GM23248 (cell line): ENCODE results near the gene SH2D4B. TPM values are rescaled to one million over a fixed set of nuclear protein-coding genes. Genes with fewer than 3 reads are reported as not detected.

Source experiments
- DNase-seq: peaks from one replicate; pipeline ENCODE4 v3.0.0-alpha.2; 2015
- H2AFZ ChIP-seq: fragments of 200-600 bp; sonication (generic); 2 replicates; pipeline ENCODE4 v1.6.1; 2016; ENCODE audit warnings: antibody characterized with exemption
- H3F3A ChIP-seq: fragments of 200-600 bp; sonication (generic); 2 replicates; pipeline ENCODE4 v1.6.1; 2016; ENCODE audit warnings: mild to moderate bottlenecking, antibody characterized with exemption, mixed run types; ENCODE audit not compliant: insufficient read depth
- H3K27ac ChIP-seq: fragments of 200-600 bp; sonication (generic); 2 replicates; pipeline ENCODE4 v1.5.1; 2016; ENCODE audit warnings: mild to moderate bottlenecking
- H3K27me3 ChIP-seq: fragments of 200-600 bp; sonication (generic); replicated peaks from 2 replicates; pipeline ENCODE4 v1.6.1; 2016; ENCODE audit warnings: mild to moderate bottlenecking; ENCODE audit not compliant: insufficient read depth
- H3K36me3 ChIP-seq: fragments of 200-600 bp; sonication (generic); 2 replicates; pipeline ENCODE4 v1.6.1; 2016; ENCODE audit warnings: low read depth, mild to moderate bottlenecking
- H3K4me1 ChIP-seq: fragments of 200-600 bp; sonication (generic); 2 replicates; pipeline ENCODE4 v1.6.1; 2016; ENCODE audit warnings: mild to moderate bottlenecking; ENCODE audit not compliant: insufficient read depth
- H3K4me2 ChIP-seq: fragments of 200-600 bp; sonication (generic); one replicate; pipeline ENCODE4 v1.6.1; 2016; ENCODE audit warnings: mild to moderate bottlenecking; ENCODE audit not compliant: unreplicated experiment
- H3K4me3 ChIP-seq: fragments of 200-600 bp; sonication (generic); 2 replicates; pipeline ENCODE4 v1.5.1; 2016; ENCODE audit warnings: mild to moderate bottlenecking
- H3K79me2 ChIP-seq: fragments of 200-600 bp; sonication (generic); 2 replicates; pipeline ENCODE4 v1.6.1; 2016; ENCODE audit warnings: mild to moderate bottlenecking; ENCODE audit not compliant: insufficient read depth
- H3K9ac ChIP-seq: fragments of 200-600 bp; sonication (generic); 2 replicates; pipeline ENCODE4 v1.6.1; 2016; ENCODE audit warnings: mild to moderate bottlenecking
- H3K9me2 ChIP-seq: fragments of 200-600 bp; sonication (generic); 2 replicates; pipeline ENCODE4 v1.6.1; 2016; ENCODE audit warnings: mixed run types, mild to moderate bottlenecking, moderate library complexity; ENCODE audit not compliant: insufficient read depth
- H3K9me3 ChIP-seq: fragments of 200-600 bp; sonication (generic); one replicate; pipeline ENCODE4 v1.6.1; 2017; ENCODE audit warnings: low read depth
- H4K20me1 ChIP-seq: fragments of 200-600 bp; sonication (generic); 2 replicates; pipeline ENCODE4 v1.6.0; 2016; ENCODE audit not compliant: insufficient read depth
- EZH2 ChIP-seq: fragments of 200-600 bp; sonication (generic); IDR thresholded peaks from 2 replicates; pipeline ENCODE4 v1.6.1; 2018; ENCODE audit warnings: antibody characterized with exemption, mild to moderate bottlenecking; ENCODE audit not compliant: insufficient read depth, poor library complexity, severe bottlenecking
- EZH2phosphoT487 ChIP-seq: fragments of 200-600 bp; sonication (generic); IDR thresholded peaks from 2 replicates; pipeline ENCODE4 v1.6.1; 2018; ENCODE audit warnings: antibody characterized with exemption, moderate library complexity, mild to moderate bottlenecking, low read depth; ENCODE audit not compliant: insufficient read depth
- WGBS, 2 experiments: methylation state at CpG; one replicate each; pipeline ENCODE4 v1.1.6; 2015 to 2017; ENCODE audit warnings: low lambda C conversion rate in 2 of 2, low coverage in 1 of 2; ENCODE audit errors: missing lambda C conversion rate in 2 of 2; 5-methylcytosine and 5-hydroxymethylcytosine counted together
- in situ Hi-C: fragments of 300-500 bp; cut with MboI; formaldehyde crosslinking; loops from 2 replicates; pipeline ENCODE4 v1.15.0; 2020
- polyA plus RNA-seq: library from polyadenylated mRNA; unstranded; fragments of >200 nt; fragmentation: Nextera tagmentation; extraction: Ambion mirVana; gene quantifications from 2 replicates; pipeline ENCODE4 v1.2.1, GENCODE V29; 2016
- total RNA-seq: library from RNA; depleted of rRNA; stranded (reverse); fragments of >200 nt; shearing (Covaris generic); gene quantifications from 2 replicates; pipeline ENCODE4 v1.2.3, GENCODE V29; 2014

Gene SH2D4B
- total and polyA plus RNA-seq, 2 experiments from 2014 or later, result not detected

DNA sequence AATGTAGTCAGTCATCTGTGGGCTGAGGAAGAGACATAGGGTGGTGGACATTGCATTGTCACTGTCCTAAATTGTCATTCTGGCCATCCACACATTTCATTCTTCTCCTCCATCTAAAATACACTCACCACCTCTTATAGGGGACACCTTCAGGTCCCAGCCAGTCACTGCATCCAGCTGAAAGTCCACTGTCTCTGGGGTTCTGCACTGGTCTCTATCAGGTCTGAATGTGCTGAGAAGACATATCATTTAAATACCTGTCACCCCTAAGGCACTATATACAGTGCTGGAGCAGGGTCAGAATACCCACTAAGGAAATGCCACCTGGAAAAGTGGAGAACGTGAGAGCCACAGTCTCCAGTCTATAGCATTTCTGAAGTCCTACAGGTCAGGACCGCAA, 29.6 kb downstream of the SH2D4B start:
- DNase-seq, result no peak
- no peaks in the 10 kb centered on the region for H4K20me1 ChIP-seq
- in situ Hi-C loops, result no loop called here
- H3K9me2 ChIP-seq, result no peaks in the 10 kb centered on the region
- WGBS, 2 experiments, result 29 to 30% methylated on average over 2 of the region's 2 CpGs
- no peak overlapping the region for H3K9ac ChIP-seq
- H3K4me1 ChIP-seq, result no peaks in the 10 kb centered on the region
- no peaks in the 10 kb centered on the region for H3K36me3 ChIP-seq
- no peak overlapping the region for H3K4me3 ChIP-seq
- H3K4me2 ChIP-seq, result no peak overlapping the region
- H3K79me2 ChIP-seq, result no peaks in the 10 kb centered on the region
- H3K27me3 ChIP-seq, result peaks cover 8% of the 10 kb centered on the region
- H3F3A ChIP-seq, result no peaks in the 10 kb centered on the region
- no peak overlapping the region for H3K27ac ChIP-seq
- no peak overlapping the region for H2AFZ ChIP-seq
- no peaks in the 10 kb centered on the region for H3K9me3 ChIP-seq
- TF ChIP-seq EZH2phosphoT487, result no peak
- TF ChIP-seq EZH2, result no peak

DNA sequence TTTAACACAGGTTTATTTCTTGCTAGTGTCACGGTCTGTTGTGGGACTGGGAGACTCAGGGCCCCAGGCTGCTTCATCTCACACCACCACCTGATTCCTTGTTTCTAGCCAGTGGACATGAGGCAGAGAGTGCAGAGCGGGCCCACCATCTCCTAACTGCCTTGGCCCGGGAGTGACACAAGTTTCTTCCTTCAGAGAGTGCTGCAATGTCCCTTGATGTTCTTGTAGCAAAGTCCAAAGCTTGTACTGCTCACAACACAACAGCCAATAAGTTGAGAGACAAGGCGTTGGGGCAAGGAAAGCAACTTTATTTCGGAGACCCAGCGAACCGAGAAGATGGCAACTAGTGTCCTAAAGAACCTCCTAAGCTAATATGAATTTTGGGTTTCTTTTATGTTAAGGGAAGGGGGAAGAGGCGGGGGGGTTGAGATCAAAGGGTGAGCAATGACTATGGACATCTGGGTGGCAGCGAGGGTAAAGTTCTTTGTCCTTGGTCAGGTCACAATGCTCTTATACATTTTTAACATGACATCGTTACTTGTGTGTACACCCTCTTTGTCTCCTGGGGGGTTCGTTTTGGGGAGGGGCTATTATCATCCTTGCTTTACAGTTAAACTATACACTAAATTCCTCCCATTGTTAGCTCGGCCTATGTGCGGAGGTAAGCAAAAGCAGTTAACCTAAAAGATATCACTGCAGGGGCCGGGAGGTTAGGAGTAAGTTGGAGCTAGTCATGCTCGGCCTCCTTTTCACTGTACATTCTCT, 31.6 kb downstream of the SH2D4B start:
- no peak overlapping the region for H2AFZ ChIP-seq
- in situ Hi-C loops, result no loop called here

GRCh38 chr10:80571352-80571751, 33.6 kb downstream of the SH2D4B start:
- no peak for TF ChIP-seq EZH2
- TF ChIP-seq EZH2phosphoT487, result no peak
- in situ Hi-C loops, result no loop called here

More for the DNA sequence above, 31.6 kb downstream of the SH2D4B start:
- Histone ChIP-seq H3K9ac (no peak overlapping the region), H3K27me3 (peaks cover 8% of the 10 kb centered on the region), H3K36me3 (no peaks in the 10 kb centered on the region), H3K4me3 (no peak overlapping the region), H3K4me2 (no peak overlapping the region), H4K20me1 (no peaks in the 10 kb centered on the region), H3K4me1 (no peaks in the 10 kb centered on the region), H3K9me3 (no peaks in the 10 kb centered on the region), H3K9me2 (no peaks in the 10 kb centered on the region), H3K27ac (no peak overlapping the region), H3K79me2 (no peaks in the 10 kb centered on the region), H3F3A (no peaks in the 10 kb centered on the region)
- WGBS, 2 experiments, result 55 to 57% methylated on average over 14 to 15 of the region's 15 CpGs
- no peak for TF ChIP-seq EZH2phosphoT487
- no peak for TF ChIP-seq EZH2
- DNase-seq, result no peak

GRCh38 chr10:80579181-80579763, 41.6 kb downstream of the SH2D4B start:
- no peaks in the 10 kb centered on the region for H3K4me1 ChIP-seq
- H3K9ac ChIP-seq, result no peak overlapping the region
- no peak overlapping the region for H2AFZ ChIP-seq
- no peak overlapping the region for H3K27ac ChIP-seq
- H3K9me3 ChIP-seq, result no peaks in the 10 kb centered on the region
- H3K4me3 ChIP-seq, result no peak overlapping the region
- H3K79me2 ChIP-seq, result no peaks in the 10 kb centered on the region
- no peak overlapping the region for H3K4me2 ChIP-seq
- no peaks in the 10 kb centered on the region for H3K36me3 ChIP-seq
- no peak for DNase-seq
- in situ Hi-C loops, result no loop called here
- TF ChIP-seq EZH2 (no peak), EZH2phosphoT487 (no peak)
- no peaks in the 10 kb centered on the region for H3F3A ChIP-seq
- H4K20me1 ChIP-seq, result no peaks in the 10 kb centered on the region
- H3K27me3 ChIP-seq, result peaks cover 14% of the 10 kb centered on the region; the same call in 1 of the 2 replicates
- H3K9me2 ChIP-seq, result no peaks in the 10 kb centered on the region
- WGBS, 2 experiments, result 7 to 10% methylated on average over 5 of the region's 5 CpGs

More at GRCh38 chr10:80571352-80571751, 33.6 kb downstream of the SH2D4B start:
- H3K79me2 ChIP-seq, result no peaks in the 10 kb centered on the region
- no peaks in the 10 kb centered on the region for H3K9me2 ChIP-seq
- H3K4me2 ChIP-seq, result no peak overlapping the region
- WGBS, 2 experiments, result 74 to 82% methylated on average over 9 of the region's 9 CpGs
- H3K4me1 ChIP-seq, result no peaks in the 10 kb centered on the region
- no peaks in the 10 kb centered on the region for H3F3A ChIP-seq
- H4K20me1 ChIP-seq, result no peaks in the 10 kb centered on the region
- H3K27me3 ChIP-seq, result peaks cover 8% of the 10 kb centered on the region
- no peak overlapping the region for H2AFZ ChIP-seq
- no peak overlapping the region for H3K4me3 ChIP-seq
- H3K9ac ChIP-seq, result no peak overlapping the region
- no peaks in the 10 kb centered on the region for H3K9me3 ChIP-seq
- no peaks in the 10 kb centered on the region for H3K36me3 ChIP-seq
- H3K27ac ChIP-seq, result no peak overlapping the region
- DNase-seq, result no peak
